ENCODE measurements around the gene CSRP1. TPM values are rescaled to one million over a fixed set of nuclear protein-coding genes. Genes with fewer than 3 reads are reported as not detected.
"Not testable (repeated sequence)": the region's sequence is repeated elsewhere in the genome, so short reads cannot be mapped to it uniquely, and the experiment has no call there.

CSRP1 gene
- total RNA-seq, 1 donor from 2014 or later, result 29.5 TPM

DNA sequence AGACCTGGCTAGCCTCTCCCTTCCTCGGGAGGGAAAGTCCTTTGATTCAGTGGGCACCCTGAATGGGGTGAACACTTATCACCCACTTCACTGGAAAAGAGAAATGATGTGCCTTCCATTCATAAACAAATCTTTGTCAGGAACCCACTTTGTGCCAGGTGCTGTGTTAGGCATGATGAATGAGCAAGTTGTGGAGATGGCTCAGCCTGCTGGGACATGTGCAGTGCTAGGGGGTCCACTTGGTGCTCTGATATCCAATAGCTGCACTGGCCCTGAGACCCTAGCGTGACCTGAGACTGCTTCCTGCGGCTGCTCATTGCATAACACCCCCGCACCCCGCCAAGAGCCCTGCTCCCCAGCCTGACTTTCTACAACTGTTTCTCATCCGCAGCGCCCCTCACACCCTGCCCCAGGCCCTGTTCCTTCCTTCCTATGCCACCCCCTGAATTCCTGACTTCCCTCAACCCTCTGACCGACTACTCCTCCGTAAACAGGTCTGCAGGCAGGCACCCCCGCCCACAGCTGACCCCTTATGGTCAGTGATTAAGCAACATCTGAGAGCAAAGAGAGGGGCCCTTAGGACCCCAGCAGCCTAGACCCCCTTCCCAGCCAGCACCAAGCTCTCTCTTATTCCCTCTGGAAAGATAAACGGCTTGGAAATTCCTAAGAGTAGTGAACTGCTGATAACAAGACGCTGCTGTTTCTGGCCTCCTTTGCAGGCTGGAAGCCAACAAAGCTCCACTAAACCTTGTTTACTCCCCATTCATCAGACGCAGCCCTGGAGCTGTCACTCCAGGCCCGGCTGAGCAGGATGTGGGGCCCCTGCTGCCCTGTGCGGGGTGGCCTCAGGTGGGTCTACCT lies 12.9 kb downstream of the CSRP1 start:
- TF ChIP-seq, protein P1, sequence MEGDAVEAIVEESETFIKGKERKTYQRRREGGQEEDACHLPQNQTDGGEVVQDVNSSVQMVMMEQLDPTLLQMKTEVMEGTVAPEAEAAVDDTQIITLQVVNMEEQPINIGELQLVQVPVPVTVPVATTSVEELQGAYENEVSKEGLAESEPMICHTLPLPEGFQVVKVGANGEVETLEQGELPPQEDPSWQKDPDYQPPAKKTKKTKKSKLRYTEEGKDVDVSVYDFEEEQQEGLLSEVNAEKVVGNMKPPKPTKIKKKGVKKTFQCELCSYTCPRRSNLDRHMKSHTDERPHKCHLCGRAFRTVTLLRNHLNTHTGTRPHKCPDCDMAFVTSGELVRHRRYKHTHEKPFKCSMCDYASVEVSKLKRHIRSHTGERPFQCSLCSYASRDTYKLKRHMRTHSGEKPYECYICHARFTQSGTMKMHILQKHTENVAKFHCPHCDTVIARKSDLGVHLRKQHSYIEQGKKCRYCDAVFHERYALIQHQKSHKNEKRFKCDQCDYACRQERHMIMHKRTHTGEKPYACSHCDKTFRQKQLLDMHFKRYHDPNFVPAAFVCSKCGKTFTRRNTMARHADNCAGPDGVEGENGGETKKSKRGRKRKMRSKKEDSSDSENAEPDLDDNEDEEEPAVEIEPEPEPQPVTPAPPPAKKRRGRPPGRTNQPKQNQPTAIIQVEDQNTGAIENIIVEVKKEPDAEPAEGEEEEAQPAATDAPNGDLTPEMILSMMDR (IDR thresholded peaks at IDR 0.05), result no peak
- intact Hi-C loops (cut with micrococcal nuclease), result no loop called here
- no peak for ATAC-seq (ENCODE audit: low read depth)
- H3K27me3 Mint-ChIP-seq, result no peaks in the 10 kb centered on the region
- H3K4me3 Mint-ChIP-seq, result no peak overlapping the region
- peak overlapping the region; percentile 24 for H3K27ac Mint-ChIP-seq
- H3K36me3 Mint-ChIP-seq (ENCODE audit: low read depth), result peaks cover 42% of the 10 kb centered on the region
- POLR2A ChIA-PET, result no interaction called here
- DNase-seq, result no peak
- peaks cover 7% of the 10 kb centered on the region for H3K4me1 Mint-ChIP-seq
- CTCF ChIA-PET, result interaction anchor here (1.6 to 1.8 kb wide), 2 partner anchors 12 to 19 kb away, joined by 5 to 6 read pairs; no protein-coding TSS in a partner anchor
- no peaks in the 10 kb centered on the region for H3K9me3 Mint-ChIP-seq

DNA sequence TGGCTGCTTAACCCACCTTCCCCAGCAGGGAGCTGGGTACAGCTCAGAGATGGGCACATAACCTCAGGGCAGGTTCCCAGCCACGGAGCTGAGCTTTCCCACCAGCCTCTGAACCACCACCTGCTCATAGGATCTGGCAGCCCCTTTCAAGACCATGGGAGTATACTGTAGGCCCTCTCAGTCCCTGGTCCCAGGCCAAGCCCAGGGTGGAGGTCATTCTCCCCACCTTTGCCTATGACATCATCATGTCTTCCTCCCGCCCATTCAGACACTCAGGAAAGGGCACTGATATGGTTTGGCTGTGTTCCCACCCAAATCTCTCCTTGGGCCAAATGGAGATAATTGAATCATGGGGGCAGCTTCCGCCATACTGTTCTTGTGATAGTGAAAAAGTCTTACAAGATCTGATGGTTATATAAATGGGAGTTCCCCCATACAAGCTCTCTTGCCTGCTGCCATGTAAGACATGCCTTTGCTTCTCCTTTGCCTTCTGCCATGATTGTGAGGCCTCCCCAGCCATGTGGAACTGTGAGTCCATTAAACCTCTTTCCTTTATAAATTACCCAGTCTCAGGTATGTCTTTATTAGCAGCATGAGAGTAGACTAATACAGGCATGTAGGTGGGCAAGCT lies 13.8 kb downstream of the CSRP1 start:
- H3K27ac Mint-ChIP-seq; POLR2A ChIA-PET; H3K4me3 Mint-ChIP-seq; H3K27me3 Mint-ChIP-seq; DNase-seq; H3K9me3 Mint-ChIP-seq; intact Hi-C loops (cut with micrococcal nuclease); H3K4me1 Mint-ChIP-seq; ATAC-seq (ENCODE audit: low read depth): not testable (repeated sequence)
- peaks cover 47% of the 10 kb centered on the region for H3K36me3 Mint-ChIP-seq (ENCODE audit: low read depth)
- CTCF ChIA-PET, result interaction anchor here (1.6 to 1.8 kb wide), 2 partner anchors 11 to 20 kb away, joined by 5 to 6 read pairs; no protein-coding TSS in a partner anchor

- H3K4me1 Mint-ChIP-seq, result peaks cover 7% of the 10 kb centered on the region
- intact Hi-C loops (cut with micrococcal nuclease), result no loop called here
- ChIA-PET CTCF (interaction anchor here (2.1 kb wide), 1 partner anchor 21 kb away, joined by 7 read pairs; no protein-coding TSS in a partner anchor), POLR2A (no interaction called here)
- no peaks in the 10 kb centered on the region for H3K27me3 Mint-ChIP-seq
- no peaks in the 10 kb centered on the region for H3K9me3 Mint-ChIP-seq
- H3K27ac Mint-ChIP-seq, result no peak overlapping the region
- DNase-seq (no peak), ATAC-seq (ENCODE audit: low read depth) (no peak)
- TF ChIP-seq, protein P1 (IDR thresholded peaks at IDR 0.05), result no peak
- peaks cover 53% of the 10 kb centered on the region for H3K36me3 Mint-ChIP-seq (ENCODE audit: low read depth)
- no peak overlapping the region for H3K4me3 Mint-ChIP-seq
Measured at GRCh38 chr1:201491896-201492511, 14.9 kb downstream of the CSRP1 start.

DNA sequence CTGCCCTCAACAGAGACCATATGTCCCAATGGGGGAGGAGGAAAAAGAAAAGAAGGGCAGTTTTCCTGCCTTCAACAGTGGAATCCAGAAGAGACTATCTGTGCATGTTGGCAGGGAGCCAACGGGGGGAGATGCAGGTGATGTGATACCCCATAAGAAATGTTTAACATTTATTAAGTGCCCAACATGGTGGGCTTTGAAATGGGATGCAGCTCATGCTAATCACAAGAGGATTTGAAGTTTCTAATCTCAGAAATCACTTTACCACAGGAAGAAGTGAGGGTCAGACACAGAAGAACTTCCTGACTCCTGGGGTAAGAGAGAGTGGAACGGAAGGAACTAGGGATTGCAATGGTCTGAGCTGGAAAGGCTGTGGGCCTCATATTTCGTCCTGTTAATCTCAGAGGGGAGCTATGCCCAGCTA lies 16.2 kb downstream of the CSRP1 start:
- Mint-ChIP-seq H3K27ac (no peak overlapping the region), H3K9me3 (no peaks in the 10 kb centered on the region), H3K36me3 (ENCODE audit: low read depth) (peaks cover 54% of the 10 kb centered on the region), H3K27me3 (no peaks in the 10 kb centered on the region), H3K4me1 (peaks cover 7% of the 10 kb centered on the region), H3K4me3 (no peak overlapping the region)
- ATAC-seq (ENCODE audit: low read depth) (no peak), DNase-seq (no peak)
- TF ChIP-seq, protein P1 (IDR thresholded peaks at IDR 0.05), result no peak
- POLR2A ChIA-PET, result no interaction called here
- intact Hi-C loops (cut with micrococcal nuclease), result no loop called here
- CTCF ChIA-PET, result interaction anchor here (2.1 kb wide), 1 partner anchor 22 kb away, joined by 7 read pairs; no protein-coding TSS in a partner anchor

DNA sequence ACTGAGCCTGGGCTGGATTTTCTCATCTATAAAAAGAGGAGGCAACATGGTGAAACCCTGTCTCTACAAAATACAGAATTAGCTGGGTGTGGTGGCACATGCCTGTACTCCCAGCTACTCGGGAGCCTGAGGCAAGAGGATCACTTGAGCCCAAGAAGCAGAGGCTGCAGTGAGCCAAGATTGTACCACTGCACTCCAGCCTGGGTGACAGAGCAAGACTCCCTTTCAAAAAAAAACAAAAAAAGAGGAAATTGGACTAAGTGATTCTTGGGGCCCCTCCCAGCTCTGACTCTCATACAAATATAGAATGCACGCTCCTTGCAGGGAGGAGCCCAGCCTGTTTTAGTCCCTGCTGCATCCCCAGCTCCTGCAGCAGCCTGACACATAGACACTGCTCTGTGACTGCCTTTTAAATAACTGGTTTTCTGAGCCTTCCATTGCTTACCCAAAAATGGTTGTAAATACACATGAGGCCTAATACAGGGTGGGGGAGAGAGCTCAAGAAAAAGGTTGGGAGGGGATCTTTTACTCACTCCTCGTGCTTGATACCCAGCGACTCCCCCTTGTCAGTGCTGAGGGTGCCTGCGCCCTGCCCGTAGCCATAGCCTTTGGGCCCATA lies 17.2 kb downstream of the CSRP1 start:
- intact Hi-C loops (cut with micrococcal nuclease), result no loop called here
- no peak overlapping the region for H3K27ac Mint-ChIP-seq
- DNase-seq, result no peak
- H3K27me3 Mint-ChIP-seq, result no peaks in the 10 kb centered on the region
- CTCF ChIA-PET, result interaction anchor here (0.7 kb wide), 1 partner anchor 23 kb away, joined by 3 read pairs; no protein-coding TSS in a partner anchor
- peaks cover 53% of the 10 kb centered on the region for H3K36me3 Mint-ChIP-seq (ENCODE audit: low read depth)
- no peaks in the 10 kb centered on the region for H3K9me3 Mint-ChIP-seq
- H3K4me1 Mint-ChIP-seq, result peaks cover 7% of the 10 kb centered on the region
- H3K4me3 Mint-ChIP-seq, result no peak overlapping the region
- ATAC-seq (ENCODE audit: low read depth), result no peak
- TF ChIP-seq, protein P1 (IDR thresholded peaks at IDR 0.05), result no peak
- POLR2A ChIA-PET, result no interaction called here
